Measurements from ENCODE around the gene ITGB2.
A peak's percentile ranks its signal among the peaks of the same experiment; 100 is the strongest.

ITGB2 gene

DNA sequence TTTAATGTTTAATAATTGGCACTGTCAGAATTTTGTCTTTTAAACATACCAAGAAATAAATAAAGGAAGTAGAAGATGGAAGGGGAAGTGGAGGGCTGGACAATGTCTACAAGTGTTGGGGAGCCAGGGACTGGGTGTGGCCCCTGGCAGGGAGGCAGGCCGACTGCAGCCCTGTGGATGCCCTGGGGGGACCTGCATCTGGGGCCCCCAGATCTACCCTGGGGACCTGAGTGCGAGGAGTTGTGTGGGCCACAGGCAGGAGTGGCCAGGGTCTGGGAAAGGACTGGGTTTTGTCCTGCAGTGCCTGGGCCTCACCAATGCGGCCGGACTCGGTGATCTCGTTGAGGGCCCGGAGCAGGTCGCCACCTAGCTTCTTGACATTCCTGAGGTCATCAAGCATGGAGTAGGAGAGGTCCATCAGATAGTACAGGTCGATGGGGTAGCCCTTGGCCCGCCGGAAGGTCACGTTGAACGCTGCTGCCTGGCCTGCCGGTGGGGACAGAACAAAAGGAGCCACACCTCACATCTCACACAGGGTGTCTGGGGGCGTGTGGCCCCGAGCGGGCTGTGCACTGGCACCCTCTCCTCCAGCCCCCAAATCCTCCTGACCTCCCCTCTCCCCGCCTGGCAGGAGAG, 17.5 kb downstream of the ITGB2 start:
- H3K9ac ChIP-seq (ENCODE audit: low read depth, low read length, poor library complexity): no peak overlapping the region
- peak overlapping the region; percentile 62 for H3K18ac ChIP-seq (ENCODE audit: low read length)
- no peak overlapping the region for H2AK5ac ChIP-seq (ENCODE audit: low read depth, low read length)
- H3K4ac ChIP-seq (ENCODE audit: low read length): no peak overlapping the region
- no peak overlapping the region for H2BK120ac ChIP-seq (ENCODE audit: low read depth, low read length)
- no peak overlapping the region for H3K4me3 ChIP-seq (ENCODE audit: low read length in 2 of 2)
- no peaks in the 10 kb centered on the region for H3K79me1 ChIP-seq (ENCODE audit: low read depth, low read length)
- WGBS, 2 donors (ENCODE audit: extremely low coverage in 2 of 2, insufficient read length in 2 of 2, insufficient replicate concordance in 1 of 2): no CpG with 5 or more reads among the region's 18 CpGs
- no peak overlapping the region for H3K4me2 ChIP-seq (ENCODE audit: insufficient read depth, low read length, poor library complexity, severe bottlenecking)
- H4K91ac ChIP-seq (ENCODE audit: low read depth, low read length, poor library complexity): no peak overlapping the region
- peaks cover 0 to 4% of the 10 kb centered on the region in 2 donors for H3K4me1 ChIP-seq (ENCODE audit: control insufficient read depth in 2 of 2, insufficient read depth in 1 of 2, low read depth in 1 of 2, low read length in 2 of 2)
- H2BK15ac ChIP-seq (ENCODE audit: low read length): no peak overlapping the region
- no peak for DNase-seq (ENCODE audit: low spot score)
- no peak overlapping the region for H2AFZ ChIP-seq (ENCODE audit: low read length)
- H3K23ac ChIP-seq (ENCODE audit: low read depth, low read length, poor library complexity): no peak overlapping the region
- H3K14ac ChIP-seq (ENCODE audit: low read length): no peak overlapping the region
- H3K9me3 ChIP-seq (replicated peaks in 1 of 2; ENCODE audit: control insufficient read depth in 2 of 2, insufficient read depth in 1 of 2, low read depth in 1 of 2, low read length in 2 of 2): peaks cover 0 to 12% of the 10 kb centered on the region in 2 donors
- peaks cover 0 to 2% of the 10 kb centered on the region in 2 donors for H3K36me3 ChIP-seq (replicated peaks in 1 of 2; ENCODE audit: control insufficient read depth in 2 of 2, insufficient read depth in 2 of 2, low read length in 2 of 2)
- no peak overlapping the region for H2BK12ac ChIP-seq (ENCODE audit: low read length)
- no peak overlapping the region for H3K27ac ChIP-seq (replicated peaks; ENCODE audit: low read length)
- no peak overlapping the region for H4K8ac ChIP-seq (ENCODE audit: low read depth, low read length)
- peaks cover 0 to 55% (median 18%) of the 10 kb centered on the region in 3 experiments for H3K27me3 ChIP-seq (ENCODE audit: control insufficient read depth in 3 of 3, insufficient read depth in 3 of 3, low read depth in 1 of 3, low read length in 3 of 3)
- H2BK5ac ChIP-seq (ENCODE audit: low read length): peak overlapping the region; percentile 71

DNA sequence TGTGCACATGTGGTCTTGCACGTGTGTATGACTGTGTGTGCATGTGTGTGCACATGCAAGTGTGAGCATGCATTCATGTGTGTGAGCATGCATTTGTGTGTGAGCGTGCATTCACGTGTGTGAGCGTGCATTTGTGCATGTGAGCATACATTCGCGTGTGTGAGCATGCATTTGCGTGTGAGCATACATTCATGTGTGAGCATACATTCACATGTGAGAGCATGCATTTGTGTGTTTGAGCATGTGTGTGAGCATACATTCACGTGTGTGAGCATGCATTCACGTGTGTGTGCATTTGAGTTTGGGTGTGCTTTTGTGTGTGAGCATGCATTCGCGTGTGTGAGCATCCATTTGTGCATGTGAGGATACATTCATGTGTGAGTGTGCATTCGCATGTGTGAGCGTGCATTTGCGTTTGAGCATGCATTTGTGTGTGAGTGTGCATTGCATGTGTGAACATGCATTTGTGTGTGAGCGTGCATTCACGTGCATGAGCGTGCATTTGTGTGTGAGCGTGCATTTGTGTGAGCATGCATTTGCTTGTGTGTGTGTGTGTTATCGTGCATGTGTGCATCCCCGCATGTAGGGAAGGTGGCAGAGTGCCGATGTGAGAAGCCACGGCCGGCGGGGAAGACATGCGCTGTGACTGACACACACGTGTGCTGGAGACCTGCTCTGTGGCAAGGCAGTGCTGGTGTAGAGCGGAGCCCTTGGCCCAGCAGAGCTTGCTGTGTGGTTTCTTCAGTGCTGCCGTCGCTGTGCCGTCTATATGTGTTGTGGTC, 18.2 kb downstream of the ITGB2 start:
- Histone ChIP-seq H3K18ac (ENCODE audit: low read length) (no peak overlapping the region), H3K36me3 (replicated peaks in 1 of 2; ENCODE audit: control insufficient read depth in 2 of 2, insufficient read depth in 2 of 2, low read length in 2 of 2) (peaks cover 0 to 2% of the 10 kb centered on the region in 2 donors), H2AK5ac (ENCODE audit: low read depth, low read length) (no peak overlapping the region), H2BK120ac (ENCODE audit: low read depth, low read length) (no peak overlapping the region), H3K9ac (ENCODE audit: low read depth, low read length, poor library complexity) (peak overlapping the region; percentile 79), H2AFZ (ENCODE audit: low read length) (no peak overlapping the region), H3K27me3 (ENCODE audit: control insufficient read depth in 3 of 3, insufficient read depth in 3 of 3, low read depth in 1 of 3, low read length in 3 of 3) (peaks cover 0 to 48% (median 12%) of the 10 kb centered on the region in 3 experiments), H2BK5ac (ENCODE audit: low read length) (no peak overlapping the region), H3K27ac (replicated peaks; ENCODE audit: low read length) (no peak overlapping the region), H2BK15ac (ENCODE audit: low read length) (no peak overlapping the region), H3K4ac (ENCODE audit: low read length) (no peak overlapping the region), H3K9me3 (replicated peaks in 1 of 2; ENCODE audit: control insufficient read depth in 2 of 2, insufficient read depth in 1 of 2, low read depth in 1 of 2, low read length in 2 of 2) (peaks cover 0 to 12% of the 10 kb centered on the region in 2 donors), H3K79me1 (ENCODE audit: low read depth, low read length) (no peaks in the 10 kb centered on the region), H2BK12ac (ENCODE audit: low read length) (peak overlapping the region; percentile 17), H3K4me2 (ENCODE audit: insufficient read depth, low read length, poor library complexity, severe bottlenecking) (no peak overlapping the region), H3K4me3 (ENCODE audit: low read length in 2 of 2) (peak overlapping the region in 1 of 2 donors; percentile 65), H4K8ac (ENCODE audit: low read depth, low read length) (peak overlapping the region; percentile 55), H3K4me1 (ENCODE audit: control insufficient read depth in 2 of 2, insufficient read depth in 1 of 2, low read depth in 1 of 2, low read length in 2 of 2) (peaks cover 0 to 11% of the 10 kb centered on the region in 2 donors), H3K23ac (ENCODE audit: low read depth, low read length, poor library complexity) (peak overlapping the region; percentile 5), H4K91ac (ENCODE audit: low read depth, low read length, poor library complexity) (peak overlapping the region; percentile 34), H3K14ac (ENCODE audit: low read length) (peak overlapping the region; percentile 28)
- no CpG with 5 or more reads among the region's 30 CpGs for WGBS, 2 donors (ENCODE audit: extremely low coverage in 2 of 2, insufficient read length in 2 of 2, insufficient replicate concordance in 1 of 2)
- DNase-seq (ENCODE audit: low spot score): no peak

DNA sequence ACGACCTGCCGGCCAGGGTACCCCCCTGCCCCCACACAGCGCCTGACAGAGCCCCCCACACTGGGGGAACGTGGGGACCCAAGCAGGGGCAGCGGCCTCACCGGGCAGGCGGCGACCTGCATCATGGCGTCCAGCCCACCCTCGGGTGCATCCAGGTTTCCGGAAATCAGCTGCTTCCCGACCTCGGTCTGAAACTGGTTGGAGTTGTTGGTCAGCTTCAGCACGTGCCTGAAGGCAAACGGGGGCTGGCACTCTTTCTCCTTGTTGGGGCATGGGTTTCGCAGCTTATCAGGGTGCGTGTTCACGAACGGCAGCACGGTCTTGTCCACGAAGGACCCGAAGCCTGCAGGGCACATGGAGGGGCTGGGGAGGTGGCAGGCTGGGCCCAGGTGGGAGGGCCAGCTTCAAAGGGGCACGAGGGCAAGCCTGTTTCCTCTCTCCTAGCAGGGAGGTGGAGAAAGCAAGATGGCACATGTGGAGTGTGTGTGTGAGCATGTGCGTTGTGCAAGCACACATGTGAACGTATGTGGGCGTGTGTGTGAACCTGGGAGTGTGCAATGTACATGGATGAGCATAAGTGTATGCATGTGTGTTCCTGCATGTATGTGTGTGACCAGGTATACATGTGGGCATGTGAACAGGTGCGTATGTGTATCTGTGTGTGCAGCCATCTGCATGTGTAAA, 19.2 kb downstream of the ITGB2 start:
- Histone ChIP-seq H2BK12ac (ENCODE audit: low read length) (no peak overlapping the region), H3K9ac (ENCODE audit: low read depth, low read length, poor library complexity) (no peak overlapping the region), H3K79me1 (ENCODE audit: low read depth, low read length) (no peaks in the 10 kb centered on the region), H3K4me1 (ENCODE audit: control insufficient read depth in 2 of 2, insufficient read depth in 1 of 2, low read depth in 1 of 2, low read length in 2 of 2) (peaks cover 0 to 11% of the 10 kb centered on the region in 2 donors), H4K91ac (ENCODE audit: low read depth, low read length, poor library complexity) (no peak overlapping the region), H3K4me3 (ENCODE audit: low read length in 2 of 2) (peak overlapping the region in 1 of 2 donors; percentile 44), H2BK5ac (ENCODE audit: low read length) (no peak overlapping the region), H3K36me3 (replicated peaks in 1 of 2; ENCODE audit: control insufficient read depth in 2 of 2, insufficient read depth in 2 of 2, low read length in 2 of 2) (peaks cover 0 to 2% of the 10 kb centered on the region in 2 donors), H4K8ac (ENCODE audit: low read depth, low read length) (no peak overlapping the region), H2AK5ac (ENCODE audit: low read depth, low read length) (peak overlapping the region; percentile 16), H3K27ac (replicated peaks; ENCODE audit: low read length) (no peak overlapping the region), H3K27me3 (ENCODE audit: control insufficient read depth in 3 of 3, insufficient read depth in 3 of 3, low read depth in 1 of 3, low read length in 3 of 3) (peaks cover 0 to 39% (median 3%) of the 10 kb centered on the region in 3 experiments), H3K4ac (ENCODE audit: low read length) (no peak overlapping the region), H3K23ac (ENCODE audit: low read depth, low read length, poor library complexity) (no peak overlapping the region), H2BK120ac (ENCODE audit: low read depth, low read length) (no peak overlapping the region), H3K9me3 (replicated peaks in 1 of 2; ENCODE audit: control insufficient read depth in 2 of 2, insufficient read depth in 1 of 2, low read depth in 1 of 2, low read length in 2 of 2) (peaks cover 0 to 12% of the 10 kb centered on the region in 2 donors), H3K4me2 (ENCODE audit: insufficient read depth, low read length, poor library complexity, severe bottlenecking) (no peak overlapping the region), H3K14ac (ENCODE audit: low read length) (peak overlapping the region; percentile 41), H3K18ac (ENCODE audit: low read length) (no peak overlapping the region), H2AFZ (ENCODE audit: low read length) (no peak overlapping the region), H2BK15ac (ENCODE audit: low read length) (no peak overlapping the region)
- no peak for DNase-seq (ENCODE audit: low spot score)
- WGBS, 2 donors (ENCODE audit: extremely low coverage in 2 of 2, insufficient read length in 2 of 2, insufficient replicate concordance in 1 of 2): no CpG with 5 or more reads among the region's 27 CpGs
